GM06990 (cell line): ENCODE data around the gene IL37.
A peak's percentile ranks its signal among the peaks of the same experiment; 100 is the strongest.

Experiments used
- DNase-seq: peaks from one replicate; pipeline ENCODE4 v3.0.0-alpha.2; 2011; ENCODE audit not compliant: insufficient read length; ENCODE audit errors: extremely low read depth
- H3K27me3 ChIP-seq: replicated peaks from 2 replicates; pipeline ENCODE4 v1.6.0; 2011; ENCODE audit warnings: low read length; ENCODE audit not compliant: control insufficient read depth, insufficient read depth
- H3K36me3 ChIP-seq: 2 replicates; pipeline ENCODE4 v1.5.1; 2011; ENCODE audit warnings: low read length; ENCODE audit not compliant: control insufficient read depth, insufficient read depth
- H3K4me3 ChIP-seq: replicated peaks from 2 replicates; pipeline ENCODE4 v1.5.1; 2011; ENCODE audit warnings: low read depth, mild to moderate bottlenecking, control low read depth, low read length
- TF ChIP-seq, protein P1 (sequence below): IDR thresholded peaks from 2 replicates; pipeline ENCODE4 v1.5.1; 2011; ENCODE audit warnings: low read length, control low read depth, mild to moderate bottlenecking, inconsistent platforms; ENCODE audit not compliant: insufficient read depth, poor library complexity, severe bottlenecking

Gene IL37

DNA sequence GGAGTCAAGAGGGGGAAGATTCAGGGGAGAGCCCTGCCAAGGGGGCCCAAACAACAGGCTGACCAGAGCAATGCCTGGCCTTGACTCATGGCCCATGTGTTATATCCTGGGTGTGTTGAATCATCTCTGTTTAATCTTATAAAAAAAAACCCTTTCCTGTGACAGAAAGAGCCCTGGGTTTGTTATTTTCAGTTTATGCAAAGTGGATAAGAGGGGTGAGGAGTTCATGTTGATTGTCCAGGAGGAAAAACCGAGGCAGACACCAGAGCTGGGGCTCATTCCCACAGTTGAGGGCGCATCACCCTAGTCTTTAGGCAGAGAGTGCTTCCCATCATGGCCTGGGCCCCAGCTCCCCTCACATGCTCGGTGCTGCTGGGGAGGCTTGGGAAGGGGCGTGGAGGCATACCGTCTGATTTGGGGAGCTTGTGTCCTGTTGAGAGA is 30.9 kb upstream of the IL37 start:
- DNase-seq, result peak; percentile 29
- Histone ChIP-seq H3K4me3 (no peak overlapping the region), H3K27me3 (no peaks in the 10 kb centered on the region), H3K36me3 (no peaks in the 10 kb centered on the region)
- TF ChIP-seq, protein P1, sequence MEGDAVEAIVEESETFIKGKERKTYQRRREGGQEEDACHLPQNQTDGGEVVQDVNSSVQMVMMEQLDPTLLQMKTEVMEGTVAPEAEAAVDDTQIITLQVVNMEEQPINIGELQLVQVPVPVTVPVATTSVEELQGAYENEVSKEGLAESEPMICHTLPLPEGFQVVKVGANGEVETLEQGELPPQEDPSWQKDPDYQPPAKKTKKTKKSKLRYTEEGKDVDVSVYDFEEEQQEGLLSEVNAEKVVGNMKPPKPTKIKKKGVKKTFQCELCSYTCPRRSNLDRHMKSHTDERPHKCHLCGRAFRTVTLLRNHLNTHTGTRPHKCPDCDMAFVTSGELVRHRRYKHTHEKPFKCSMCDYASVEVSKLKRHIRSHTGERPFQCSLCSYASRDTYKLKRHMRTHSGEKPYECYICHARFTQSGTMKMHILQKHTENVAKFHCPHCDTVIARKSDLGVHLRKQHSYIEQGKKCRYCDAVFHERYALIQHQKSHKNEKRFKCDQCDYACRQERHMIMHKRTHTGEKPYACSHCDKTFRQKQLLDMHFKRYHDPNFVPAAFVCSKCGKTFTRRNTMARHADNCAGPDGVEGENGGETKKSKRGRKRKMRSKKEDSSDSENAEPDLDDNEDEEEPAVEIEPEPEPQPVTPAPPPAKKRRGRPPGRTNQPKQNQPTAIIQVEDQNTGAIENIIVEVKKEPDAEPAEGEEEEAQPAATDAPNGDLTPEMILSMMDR, result no peak

DNA sequence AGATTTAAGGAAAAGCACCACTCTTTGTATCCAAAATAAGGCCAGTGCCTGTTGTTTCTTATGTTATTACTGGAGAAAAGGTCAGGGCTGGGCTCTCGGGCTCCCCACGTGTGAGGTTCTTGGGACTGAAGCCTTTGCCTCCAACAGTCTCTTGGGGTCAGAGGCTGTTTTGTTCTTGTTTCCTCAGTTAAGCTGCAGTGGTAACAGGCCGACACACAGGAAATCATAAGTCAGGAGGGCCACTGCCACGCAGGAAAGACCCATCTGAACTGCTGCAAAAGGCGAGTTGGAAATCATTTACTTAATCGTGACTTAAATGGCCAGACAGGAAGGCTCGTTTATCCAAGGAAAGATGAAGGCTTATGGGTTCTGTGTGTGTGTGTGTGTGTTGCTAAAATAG is 30.3 kb upstream of the IL37 start:
- Histone ChIP-seq H3K27me3 (no peaks in the 10 kb centered on the region), H3K36me3 (no peaks in the 10 kb centered on the region), H3K4me3 (no peak overlapping the region)
- TF ChIP-seq, protein P1, result peak; percentile 4
- peak; percentile 29 for DNase-seq

DNA sequence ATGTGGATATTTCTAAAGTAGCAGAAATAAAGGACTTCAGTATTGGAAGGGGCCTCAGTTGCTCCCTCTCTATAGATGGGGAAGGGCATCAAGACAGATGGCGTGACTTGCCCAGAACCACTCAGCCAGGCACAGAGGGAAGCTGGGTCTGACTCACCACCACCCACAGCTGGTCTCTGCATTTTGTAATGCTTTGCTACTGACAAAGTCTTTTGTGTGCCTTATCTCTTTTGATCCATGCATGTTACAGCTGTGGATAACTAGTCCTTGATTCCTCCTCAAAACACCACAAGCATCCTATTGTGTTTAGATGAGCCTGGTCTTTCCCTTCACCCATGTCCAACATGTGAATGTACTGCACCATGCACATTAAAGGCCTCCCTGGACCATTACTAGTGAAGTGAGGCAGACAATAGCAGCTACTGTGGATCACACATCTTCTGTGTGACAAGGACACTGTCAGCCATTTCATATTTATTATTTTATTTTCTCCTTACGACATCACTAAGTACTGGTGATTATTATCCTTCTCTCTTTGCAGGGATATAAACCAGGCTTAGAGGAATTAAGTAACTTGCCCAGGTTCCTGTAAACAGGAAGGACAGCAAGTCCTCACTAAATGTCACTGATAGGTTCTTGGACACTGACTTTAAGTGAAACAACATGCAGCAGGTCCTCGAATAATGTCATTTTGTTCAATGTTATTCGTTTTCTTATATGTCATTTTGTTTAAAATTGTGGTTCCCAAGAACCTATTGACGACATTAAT is 29.6 kb upstream of the IL37 start:
- TF ChIP-seq, protein P1, result no peak
- H3K27me3 ChIP-seq, result no peaks in the 10 kb centered on the region
- no peaks in the 10 kb centered on the region for H3K36me3 ChIP-seq
- H3K4me3 ChIP-seq, result no peak overlapping the region
- peak; percentile 44 for DNase-seq

DNA sequence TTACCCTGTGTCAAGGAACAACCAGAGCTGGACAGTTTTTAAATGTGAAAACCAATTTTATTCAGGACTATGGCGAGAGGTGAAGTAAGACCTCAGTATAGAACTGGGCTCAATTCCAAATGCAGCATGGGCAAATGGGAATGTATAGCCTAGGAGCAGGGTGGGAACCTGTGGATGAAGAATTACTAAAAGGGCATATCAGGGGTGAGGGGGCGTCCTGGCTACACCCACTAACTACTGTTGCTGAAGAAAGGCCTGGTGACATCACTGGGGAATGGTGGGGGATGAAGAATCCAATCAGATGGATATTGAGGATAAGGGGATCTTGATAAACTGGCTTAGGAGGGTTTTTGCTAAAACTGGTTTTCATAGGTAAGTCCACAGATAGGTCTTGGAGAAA is 27.3 kb upstream of the IL37 start:
- Histone ChIP-seq H3K4me3 (no peak overlapping the region), H3K27me3 (no peaks in the 10 kb centered on the region), H3K36me3 (no peaks in the 10 kb centered on the region)
- DNase-seq, result no peak
- TF ChIP-seq, protein P1, result no peak

DNA sequence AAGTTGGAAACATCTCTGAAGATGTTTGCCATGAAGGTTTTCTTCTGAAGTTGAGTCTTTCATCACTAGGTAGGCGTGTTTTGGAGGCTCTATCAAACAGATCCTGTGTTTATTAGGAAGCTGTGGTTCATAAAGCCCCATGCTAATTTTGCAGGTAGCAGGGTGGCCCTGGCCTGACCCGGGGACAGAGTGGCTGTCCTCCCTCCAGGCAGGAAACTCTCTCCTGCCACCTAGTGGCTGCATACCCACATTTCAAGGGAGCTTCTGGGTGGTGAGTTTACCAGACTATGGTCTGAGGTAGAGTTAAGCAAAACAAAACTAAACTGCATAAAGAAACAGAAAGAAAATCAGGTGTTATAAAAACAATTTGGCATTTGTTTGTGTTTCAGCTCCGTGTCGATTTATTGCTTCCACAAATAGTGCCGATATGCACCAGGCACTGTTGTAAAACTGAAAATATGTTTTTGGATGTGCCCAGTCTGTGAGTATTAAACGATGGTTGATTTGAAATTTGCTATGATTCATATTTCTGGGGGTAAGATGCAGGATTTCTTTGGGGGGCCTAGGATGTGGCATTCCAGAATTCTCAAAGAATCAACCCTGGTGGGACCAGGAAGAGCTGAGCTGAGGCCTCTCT is 26.0 kb upstream of the IL37 start:
- H3K36me3 ChIP-seq, result no peaks in the 10 kb centered on the region
- peak; percentile 41 for DNase-seq
- TF ChIP-seq, protein P1, result peak; percentile 90
- H3K4me3 ChIP-seq, result no peak overlapping the region
- no peaks in the 10 kb centered on the region for H3K27me3 ChIP-seq
